Measurements from ENCODE around the gene RNF123.

DNA sequence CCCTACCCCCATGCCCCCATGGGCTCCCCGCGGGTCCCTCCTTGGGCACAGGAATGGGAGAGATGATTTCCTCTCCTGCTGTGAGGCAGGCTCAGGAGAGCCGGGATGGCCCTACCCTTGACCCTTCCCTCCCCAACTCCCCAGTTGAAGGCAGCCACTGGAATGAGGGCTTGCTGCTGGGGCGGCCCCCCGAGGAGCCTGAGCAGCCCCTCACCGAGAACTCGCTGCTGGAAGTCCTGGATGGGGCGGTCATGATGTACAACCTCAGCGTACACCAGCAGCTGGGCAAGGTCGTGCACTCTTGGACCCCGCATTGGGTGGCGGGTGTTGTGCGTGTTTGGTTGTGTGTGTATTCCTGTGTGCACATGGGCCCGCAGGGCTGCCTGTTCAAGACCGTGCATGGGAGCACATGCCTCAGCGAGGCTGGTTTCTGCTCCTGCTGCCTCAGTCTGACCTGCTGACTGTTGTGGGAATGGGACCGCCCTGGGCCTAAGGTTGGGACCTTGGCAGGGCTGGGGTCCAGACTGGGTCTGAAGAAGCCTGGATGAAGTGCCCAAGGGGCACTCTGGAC, 16.1 kb downstream of the RNF123 start:
- TF ChIP-seq, protein P1, sequence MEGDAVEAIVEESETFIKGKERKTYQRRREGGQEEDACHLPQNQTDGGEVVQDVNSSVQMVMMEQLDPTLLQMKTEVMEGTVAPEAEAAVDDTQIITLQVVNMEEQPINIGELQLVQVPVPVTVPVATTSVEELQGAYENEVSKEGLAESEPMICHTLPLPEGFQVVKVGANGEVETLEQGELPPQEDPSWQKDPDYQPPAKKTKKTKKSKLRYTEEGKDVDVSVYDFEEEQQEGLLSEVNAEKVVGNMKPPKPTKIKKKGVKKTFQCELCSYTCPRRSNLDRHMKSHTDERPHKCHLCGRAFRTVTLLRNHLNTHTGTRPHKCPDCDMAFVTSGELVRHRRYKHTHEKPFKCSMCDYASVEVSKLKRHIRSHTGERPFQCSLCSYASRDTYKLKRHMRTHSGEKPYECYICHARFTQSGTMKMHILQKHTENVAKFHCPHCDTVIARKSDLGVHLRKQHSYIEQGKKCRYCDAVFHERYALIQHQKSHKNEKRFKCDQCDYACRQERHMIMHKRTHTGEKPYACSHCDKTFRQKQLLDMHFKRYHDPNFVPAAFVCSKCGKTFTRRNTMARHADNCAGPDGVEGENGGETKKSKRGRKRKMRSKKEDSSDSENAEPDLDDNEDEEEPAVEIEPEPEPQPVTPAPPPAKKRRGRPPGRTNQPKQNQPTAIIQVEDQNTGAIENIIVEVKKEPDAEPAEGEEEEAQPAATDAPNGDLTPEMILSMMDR (conservative IDR thresholded peaks at IDR 0.05; ENCODE audit: low read depth in 2 of 2), result no peak
- TF ChIP-seq POLR2AphosphoS5 (IDR thresholded peaks at IDR 0.05; ENCODE audit: low read depth) (no peak), JUNB (IDR thresholded peaks at IDR 0.05; ENCODE audit: unreplicated experiment) (no peak), ZNF331 (CRISPR knock-in tag; IDR thresholded peaks at IDR 0.05; ENCODE audit: low read depth) (no peak), EZH2 (IDR thresholded peaks at IDR 0.05; ENCODE audit: low read depth, unreplicated experiment) (no peak), EZH2phosphoT487 (IDR thresholded peaks at IDR 0.05; ENCODE audit: unreplicated experiment) (no peak), ZNF114 (CRISPR knock-in tag; IDR thresholded peaks at IDR 0.05) (no peak)
- TF ChIP-seq, protein P2, sequence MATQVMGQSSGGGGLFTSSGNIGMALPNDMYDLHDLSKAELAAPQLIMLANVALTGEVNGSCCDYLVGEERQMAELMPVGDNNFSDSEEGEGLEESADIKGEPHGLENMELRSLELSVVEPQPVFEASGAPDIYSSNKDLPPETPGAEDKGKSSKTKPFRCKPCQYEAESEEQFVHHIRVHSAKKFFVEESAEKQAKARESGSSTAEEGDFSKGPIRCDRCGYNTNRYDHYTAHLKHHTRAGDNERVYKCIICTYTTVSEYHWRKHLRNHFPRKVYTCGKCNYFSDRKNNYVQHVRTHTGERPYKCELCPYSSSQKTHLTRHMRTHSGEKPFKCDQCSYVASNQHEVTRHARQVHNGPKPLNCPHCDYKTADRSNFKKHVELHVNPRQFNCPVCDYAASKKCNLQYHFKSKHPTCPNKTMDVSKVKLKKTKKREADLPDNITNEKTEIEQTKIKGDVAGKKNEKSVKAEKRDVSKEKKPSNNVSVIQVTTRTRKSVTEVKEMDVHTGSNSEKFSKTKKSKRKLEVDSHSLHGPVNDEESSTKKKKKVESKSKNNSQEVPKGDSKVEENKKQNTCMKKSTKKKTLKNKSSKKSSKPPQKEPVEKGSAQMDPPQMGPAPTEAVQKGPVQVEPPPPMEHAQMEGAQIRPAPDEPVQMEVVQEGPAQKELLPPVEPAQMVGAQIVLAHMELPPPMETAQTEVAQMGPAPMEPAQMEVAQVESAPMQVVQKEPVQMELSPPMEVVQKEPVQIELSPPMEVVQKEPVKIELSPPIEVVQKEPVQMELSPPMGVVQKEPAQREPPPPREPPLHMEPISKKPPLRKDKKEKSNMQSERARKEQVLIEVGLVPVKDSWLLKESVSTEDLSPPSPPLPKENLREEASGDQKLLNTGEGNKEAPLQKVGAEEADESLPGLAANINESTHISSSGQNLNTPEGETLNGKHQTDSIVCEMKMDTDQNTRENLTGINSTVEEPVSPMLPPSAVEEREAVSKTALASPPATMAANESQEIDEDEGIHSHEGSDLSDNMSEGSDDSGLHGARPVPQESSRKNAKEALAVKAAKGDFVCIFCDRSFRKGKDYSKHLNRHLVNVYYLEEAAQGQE (IDR thresholded peaks at IDR 0.05; ENCODE audit: unreplicated experiment), result no peak

Measured in GM23338 (cell line).